COLO668 (cell line): ENCODE measurements around the gene PITPNC1.
"Not testable (repeated sequence)": the region's sequence is repeated elsewhere in the genome, so short reads cannot be mapped to it uniquely, and the experiment has no call there.

Experiments
- DNase-seq: peaks from one replicate; lab custom pipeline; 2025; ENCODE audit not compliant: unreplicated experiment; lab: John Stamatoyannopoulos, UW

Gene PITPNC1

GRCh38 chr17:67606896-67607604 lies 230.0 kb downstream of the PITPNC1 start:
- DNase-seq: no peak

GRCh38 chr17:67610061-67610460 lies 233.0 kb downstream of the PITPNC1 start:
- DNase-seq: no peak

GRCh38 chr17:67613961-67614360 lies 236.9 kb downstream of the PITPNC1 start:
- DNase-seq: no peak

GRCh38 chr17:67615011-67615561 lies 238.0 kb downstream of the PITPNC1 start:
- DNase-seq: no peak

- no peak for DNase-seq
These were observed 238.7 kb downstream of the PITPNC1 start for GRCh38 chr17:67615736-67616135.

- DNase-seq: no peak
These were observed 240.3 kb downstream of the PITPNC1 start for GRCh38 chr17:67617304-67617899.

GRCh38 chr17:67619555-67619954 lies 242.5 kb downstream of the PITPNC1 start:
- no peak for DNase-seq

- DNase-seq: no peak
These were observed 243.0 kb downstream of the PITPNC1 start for GRCh38 chr17:67620088-67620487.

- DNase-seq: no peak
These were observed 243.6 kb downstream of the PITPNC1 start for GRCh38 chr17:67620636-67621035.

GRCh38 chr17:67623767-67624166 lies 246.7 kb downstream of the PITPNC1 start:
- DNase-seq: no peak

- DNase-seq: peak; percentile 72
These were observed 248.0 kb downstream of the PITPNC1 start for GRCh38 chr17:67624886-67625656.

- no peak for DNase-seq
These were observed 248.9 kb downstream of the PITPNC1 start for GRCh38 chr17:67625971-67626370.

GRCh38 chr17:67628580-67629013 lies 251.5 kb downstream of the PITPNC1 start:
- no peak for DNase-seq

- DNase-seq: no peak
These were observed 252.9 kb downstream of the PITPNC1 start for GRCh38 chr17:67629971-67630320.

GRCh38 chr17:67630836-67631235 lies 253.8 kb downstream of the PITPNC1 start:
- not testable (repeated sequence) for DNase-seq

GRCh38 chr17:67632141-67632540 lies 255.1 kb downstream of the PITPNC1 start:
- no peak for DNase-seq

GRCh38 chr17:67633751-67634211 lies 256.7 kb downstream of the PITPNC1 start:
- DNase-seq: no peak

GRCh38 chr17:67635681-67636080 lies 258.6 kb downstream of the PITPNC1 start:
- no peak for DNase-seq

- DNase-seq: no peak
These were observed 259.2 kb downstream of the PITPNC1 start for GRCh38 chr17:67636312-67636711.

- DNase-seq: no peak
These were observed 259.9 kb downstream of the PITPNC1 start for GRCh38 chr17:67636834-67637520.
